ENCODE data around the gene AHCYL2.
A peak's percentile ranks its signal among the peaks of the same experiment; 100 is the strongest.

Gene AHCYL2

GRCh38 chr7:129307592-129307991 is 82.8 kb downstream of the AHCYL2 start:
- no peaks in the 10 kb centered on the region for H3K4me1 ChIP-seq
- H3K27me3 ChIP-seq = no peaks in the 10 kb centered on the region
- H3K36me3 ChIP-seq = peaks cover 7% of the 10 kb centered on the region
- no peak overlapping the region for H3K9ac ChIP-seq
- TF ChIP-seq Cebpa-rat (IDR thresholded peaks at IDR 0.05) = no peak
- peaks cover 31% of the 10 kb centered on the region for H3K9me3 ChIP-seq
- H3K4me2 ChIP-seq = no peak overlapping the region
- no peaks in the 10 kb centered on the region for H4K20me1 ChIP-seq
- H3K4me3 ChIP-seq = no peak overlapping the region
- no peak overlapping the region for H3K27ac ChIP-seq

- Histone ChIP-seq H3K27me3 (no peaks in the 10 kb centered on the region), H3K4me3 (no peak overlapping the region), H3K27ac (no peak overlapping the region), H4K20me1 (no peaks in the 10 kb centered on the region), H3K4me2 (no peak overlapping the region), H3K4me1 (no peaks in the 10 kb centered on the region), H3K36me3 (peaks cover 7% of the 10 kb centered on the region; the same call in 1 of the 2 replicates), H3K9me3 (peaks cover 28% of the 10 kb centered on the region), H3K9ac (no peak overlapping the region)
- no peak for TF ChIP-seq Cebpa-rat (IDR thresholded peaks at IDR 0.05)
Measured at GRCh38 chr7:129308047-129308446, 83.2 kb downstream of the AHCYL2 start.

GRCh38 chr7:129311429-129311828 is 86.6 kb downstream of the AHCYL2 start:
- Histone ChIP-seq H3K36me3 (peaks cover 7% of the 10 kb centered on the region; the same call in 1 of the 2 replicates), H3K4me2 (no peak overlapping the region), H3K9ac (no peak overlapping the region), H3K4me3 (no peak overlapping the region), H3K27ac (no peak overlapping the region), H3K4me1 (peaks cover 14% of the 10 kb centered on the region), H3K27me3 (no peaks in the 10 kb centered on the region), H4K20me1 (no peaks in the 10 kb centered on the region), H3K9me3 (no peaks in the 10 kb centered on the region)
- TF ChIP-seq Cebpa-rat (IDR thresholded peaks at IDR 0.05) = no peak

- Histone ChIP-seq H3K4me2 (no peak overlapping the region), H3K4me1 (peaks cover 15% of the 10 kb centered on the region), H3K4me3 (no peak overlapping the region), H3K9ac (no peak overlapping the region), H3K27me3 (no peaks in the 10 kb centered on the region), H3K36me3 (no peaks in the 10 kb centered on the region), H3K27ac (no peak overlapping the region), H3K9me3 (no peaks in the 10 kb centered on the region), H4K20me1 (no peaks in the 10 kb centered on the region)
- no peak for TF ChIP-seq Cebpa-rat (IDR thresholded peaks at IDR 0.05)
Measured at GRCh38 chr7:129313282-129313681, 88.5 kb downstream of the AHCYL2 start.

GRCh38 chr7:129315960-129316359 is 91.1 kb downstream of the AHCYL2 start:
- Histone ChIP-seq H3K36me3 (no peaks in the 10 kb centered on the region), H3K27ac (no peak overlapping the region), H3K4me3 (no peak overlapping the region), H3K9me3 (no peaks in the 10 kb centered on the region), H4K20me1 (no peaks in the 10 kb centered on the region), H3K27me3 (no peaks in the 10 kb centered on the region), H3K9ac (no peak overlapping the region; the same call in 1 of the 2 replicates), H3K4me1 (peaks cover 15% of the 10 kb centered on the region), H3K4me2 (peak overlapping the region; percentile 27; the same call in 1 of the 2 replicates)
- no peak for TF ChIP-seq Cebpa-rat (IDR thresholded peaks at IDR 0.05)

- no peak overlapping the region for H3K27ac ChIP-seq
- H3K4me2 ChIP-seq = no peak overlapping the region
- no peaks in the 10 kb centered on the region for H4K20me1 ChIP-seq
- peaks cover under 1% of the 10 kb centered on the region; the same call in 1 of the 2 replicates for H3K9me3 ChIP-seq
- H3K4me3 ChIP-seq = no peak overlapping the region
- peaks cover 15% of the 10 kb centered on the region for H3K4me1 ChIP-seq
- no peak for TF ChIP-seq Cebpa-rat (IDR thresholded peaks at IDR 0.05)
- peaks cover 8% of the 10 kb centered on the region; the same call in 1 of the 2 replicates for H3K36me3 ChIP-seq
- H3K9ac ChIP-seq = no peak overlapping the region
- no peaks in the 10 kb centered on the region for H3K27me3 ChIP-seq
Measured at GRCh38 chr7:129317450-129317849, 92.6 kb downstream of the AHCYL2 start.

GRCh38 chr7:129327076-129327475 is 102.2 kb downstream of the AHCYL2 start:
- Histone ChIP-seq H3K4me1 (no peaks in the 10 kb centered on the region), H3K27ac (no peak overlapping the region)

GRCh38 chr7:129332254-129333035 is 107.6 kb downstream of the AHCYL2 start:
- H3K9ac ChIP-seq = no peak overlapping the region
- H3K27me3 ChIP-seq = no peaks in the 10 kb centered on the region
- H3K36me3 ChIP-seq = peaks cover 9% of the 10 kb centered on the region; the same call in 1 of the 2 replicates
- no peaks in the 10 kb centered on the region for H3K9me3 ChIP-seq
- H3K4me2 ChIP-seq = no peak overlapping the region
- H3K4me1 ChIP-seq = no peaks in the 10 kb centered on the region
- H3K4me3 ChIP-seq = no peak overlapping the region
- no peak for TF ChIP-seq Cebpa-rat (IDR thresholded peaks at IDR 0.05)
- H3K27ac ChIP-seq = no peak overlapping the region
- H4K20me1 ChIP-seq = no peaks in the 10 kb centered on the region

More at GRCh38 chr7:129327076-129327475, 102.2 kb downstream of the AHCYL2 start:
- Histone ChIP-seq H3K4me3 (no peak overlapping the region), H3K9me3 (peaks cover 32% of the 10 kb centered on the region), H3K27me3 (no peaks in the 10 kb centered on the region), H3K36me3 (peaks cover 27% of the 10 kb centered on the region), H3K4me2 (no peak overlapping the region), H4K20me1 (no peaks in the 10 kb centered on the region), H3K9ac (no peak overlapping the region)
- TF ChIP-seq Cebpa-rat (IDR thresholded peaks at IDR 0.05) = no peak

- Histone ChIP-seq H3K4me1 (no peaks in the 10 kb centered on the region), H3K4me2 (no peak overlapping the region)
- no peak for TF ChIP-seq Cebpa-rat (IDR thresholded peaks at IDR 0.05)
Measured at GRCh38 chr7:129334473-129334872, 109.6 kb downstream of the AHCYL2 start.

GRCh38 chr7:129338450-129338849 is 113.6 kb downstream of the AHCYL2 start:
- Histone ChIP-seq H3K27me3 (no peaks in the 10 kb centered on the region), H3K27ac (no peak overlapping the region), H3K36me3 (no peaks in the 10 kb centered on the region), H4K20me1 (no peaks in the 10 kb centered on the region), H3K4me1 (peaks cover 6% of the 10 kb centered on the region; the same call in 1 of the 2 replicates), H3K9ac (no peak overlapping the region), H3K9me3 (no peaks in the 10 kb centered on the region), H3K4me3 (no peak overlapping the region), H3K4me2 (no peak overlapping the region)
- TF ChIP-seq Cebpa-rat (IDR thresholded peaks at IDR 0.05) = no peak

More at GRCh38 chr7:129334473-129334872, 109.6 kb downstream of the AHCYL2 start:
- H3K4me3 ChIP-seq = no peak overlapping the region
- no peak overlapping the region for H3K9ac ChIP-seq
- H3K36me3 ChIP-seq = no peaks in the 10 kb centered on the region
- H3K9me3 ChIP-seq = no peaks in the 10 kb centered on the region
- no peaks in the 10 kb centered on the region for H3K27me3 ChIP-seq
- no peak overlapping the region for H3K27ac ChIP-seq
- no peaks in the 10 kb centered on the region for H4K20me1 ChIP-seq

All from BLaER1 (cell line).